LNCaP clone FGC (cell line): Measurements from ENCODE around the gene BPI.

Source experiments
- DNase-seq: peaks from one replicate; pipeline ENCODE4 v3.0.0-alpha.2; 2011; ENCODE audit warnings: low read depth
- H3K4me3 ChIP-seq: 2 replicates; pipeline ENCODE4 v1.5.1; 2011; ENCODE audit warnings: mild to moderate bottlenecking, low read depth, low read length, control low read depth
- TF ChIP-seq, protein P1 (sequence below): IDR thresholded peaks from 2 replicates; pipeline ENCODE4 v1.5.1; 2012; ENCODE audit warnings: mild to moderate bottlenecking; ENCODE audit not compliant: control insufficient read depth, insufficient read depth; ENCODE audit errors: extremely low read depth

BPI gene

DNA sequence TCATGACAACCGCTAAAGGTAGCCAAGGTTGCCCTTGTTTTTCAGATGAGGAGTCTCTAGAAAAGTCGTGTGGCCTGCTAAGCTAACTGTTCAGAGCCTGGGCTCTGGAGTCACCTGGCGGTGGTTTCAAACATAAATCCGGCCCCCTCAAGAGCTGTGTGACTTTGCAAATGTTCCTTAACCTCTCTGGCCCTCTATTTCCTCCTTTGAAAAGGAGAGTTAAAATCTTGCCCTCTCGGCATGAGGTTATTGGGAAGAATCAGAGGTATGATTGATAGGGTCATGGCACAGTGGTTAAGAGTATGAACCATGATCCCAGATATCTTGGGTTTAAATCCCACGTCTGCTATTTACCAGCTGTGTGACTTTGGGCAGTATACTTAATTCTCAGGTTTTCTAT, 36.7 kb downstream of the BPI start:
- TF ChIP-seq, protein P1, sequence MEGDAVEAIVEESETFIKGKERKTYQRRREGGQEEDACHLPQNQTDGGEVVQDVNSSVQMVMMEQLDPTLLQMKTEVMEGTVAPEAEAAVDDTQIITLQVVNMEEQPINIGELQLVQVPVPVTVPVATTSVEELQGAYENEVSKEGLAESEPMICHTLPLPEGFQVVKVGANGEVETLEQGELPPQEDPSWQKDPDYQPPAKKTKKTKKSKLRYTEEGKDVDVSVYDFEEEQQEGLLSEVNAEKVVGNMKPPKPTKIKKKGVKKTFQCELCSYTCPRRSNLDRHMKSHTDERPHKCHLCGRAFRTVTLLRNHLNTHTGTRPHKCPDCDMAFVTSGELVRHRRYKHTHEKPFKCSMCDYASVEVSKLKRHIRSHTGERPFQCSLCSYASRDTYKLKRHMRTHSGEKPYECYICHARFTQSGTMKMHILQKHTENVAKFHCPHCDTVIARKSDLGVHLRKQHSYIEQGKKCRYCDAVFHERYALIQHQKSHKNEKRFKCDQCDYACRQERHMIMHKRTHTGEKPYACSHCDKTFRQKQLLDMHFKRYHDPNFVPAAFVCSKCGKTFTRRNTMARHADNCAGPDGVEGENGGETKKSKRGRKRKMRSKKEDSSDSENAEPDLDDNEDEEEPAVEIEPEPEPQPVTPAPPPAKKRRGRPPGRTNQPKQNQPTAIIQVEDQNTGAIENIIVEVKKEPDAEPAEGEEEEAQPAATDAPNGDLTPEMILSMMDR: no peak
- no peak overlapping the region for H3K4me3 ChIP-seq
- DNase-seq: no peak

DNA sequence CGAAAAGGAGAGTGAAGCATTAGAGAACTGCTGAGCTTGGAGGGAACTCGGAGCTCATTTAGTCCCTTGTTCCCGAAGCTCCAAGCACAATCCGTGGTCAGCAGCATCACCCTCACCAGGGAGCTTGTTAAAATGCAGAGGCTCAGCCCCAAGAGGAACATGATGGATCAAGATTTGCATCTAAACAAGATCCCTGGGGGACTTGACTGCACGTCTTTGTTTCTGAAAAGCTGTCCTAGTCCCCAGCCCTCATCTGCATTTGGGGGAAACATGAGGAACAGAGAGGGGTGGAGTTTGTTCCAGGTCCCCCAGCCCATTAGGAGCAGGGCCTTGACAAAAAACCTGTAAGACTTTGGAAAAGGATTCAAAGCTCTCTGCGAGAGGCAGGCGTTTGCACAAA, 38.3 kb downstream of the BPI start:
- no peak for DNase-seq
- no peak overlapping the region for H3K4me3 ChIP-seq
- TF ChIP-seq, protein P1: no peak

DNA sequence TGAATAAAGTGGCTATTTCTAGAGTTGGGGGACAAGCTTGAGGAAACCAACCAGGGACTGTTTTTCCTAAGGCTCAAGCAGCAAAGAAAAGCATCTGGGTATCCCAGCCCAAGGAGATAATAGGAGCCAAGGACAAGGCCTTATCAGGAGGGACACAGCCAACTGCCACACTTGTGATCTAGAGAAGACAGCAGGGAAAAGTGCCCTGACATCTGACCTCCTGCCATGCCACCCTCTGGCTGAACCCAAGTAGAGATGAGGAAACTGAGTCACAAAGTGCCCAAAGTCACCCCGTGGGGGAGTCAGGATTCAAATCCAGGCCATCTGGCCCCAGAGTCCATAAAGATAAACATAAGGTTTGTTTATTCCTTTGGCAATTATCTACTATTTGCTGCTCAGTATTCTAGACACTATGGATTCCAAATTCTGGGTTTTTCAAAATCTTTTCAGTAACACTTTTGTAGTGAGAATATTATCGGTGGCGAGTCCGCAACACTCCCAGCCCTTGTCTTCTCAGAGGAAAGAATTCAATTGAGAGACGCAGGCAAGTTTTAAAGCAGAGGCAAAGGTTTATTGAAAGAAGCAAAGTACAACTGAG, 38.9 kb downstream of the BPI start:
- DNase-seq: no peak
- no peak overlapping the region for H3K4me3 ChIP-seq
- TF ChIP-seq, protein P1: no peak

DNA sequence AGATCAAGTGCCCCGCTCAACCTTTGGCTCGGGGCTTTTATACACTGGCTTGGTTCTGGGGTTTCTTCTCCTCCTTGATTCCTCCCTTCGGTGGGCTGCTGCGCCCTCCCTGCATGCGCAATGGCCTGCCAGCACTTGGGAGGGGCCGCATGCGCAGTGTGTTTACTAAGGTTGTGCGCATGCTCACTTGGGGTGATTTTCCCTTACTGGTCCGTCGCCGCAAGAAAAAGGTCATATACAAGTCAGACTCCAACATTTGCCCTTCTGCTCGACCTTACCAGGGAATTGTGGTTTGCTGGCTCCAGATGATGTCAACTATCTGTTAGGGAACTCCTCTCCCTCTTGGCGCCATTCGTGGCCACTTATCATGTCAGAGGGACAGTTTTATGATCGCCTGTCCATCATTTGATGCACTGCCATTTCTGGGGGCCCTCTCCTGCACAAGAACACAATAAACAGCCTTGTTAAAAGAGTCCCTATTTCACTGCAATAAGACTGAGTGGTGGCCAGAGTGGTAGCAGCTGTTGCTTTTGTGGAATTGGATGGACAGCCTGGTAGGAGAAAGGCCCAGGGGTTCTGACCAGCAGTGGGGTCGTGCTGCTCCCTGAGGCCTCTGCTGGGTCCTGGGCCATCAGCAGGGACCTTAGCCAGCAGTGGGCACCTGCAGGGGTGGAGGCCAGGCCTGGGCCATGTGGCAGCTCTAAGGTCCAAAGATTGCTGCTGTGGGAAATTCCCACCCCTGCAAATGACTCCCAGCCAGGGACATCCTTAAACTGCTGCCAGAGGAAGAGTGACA, 39.6 kb downstream of the BPI start:
- H3K4me3 ChIP-seq: no peak overlapping the region
- no peak for DNase-seq
- TF ChIP-seq, protein P1: no peak

DNA sequence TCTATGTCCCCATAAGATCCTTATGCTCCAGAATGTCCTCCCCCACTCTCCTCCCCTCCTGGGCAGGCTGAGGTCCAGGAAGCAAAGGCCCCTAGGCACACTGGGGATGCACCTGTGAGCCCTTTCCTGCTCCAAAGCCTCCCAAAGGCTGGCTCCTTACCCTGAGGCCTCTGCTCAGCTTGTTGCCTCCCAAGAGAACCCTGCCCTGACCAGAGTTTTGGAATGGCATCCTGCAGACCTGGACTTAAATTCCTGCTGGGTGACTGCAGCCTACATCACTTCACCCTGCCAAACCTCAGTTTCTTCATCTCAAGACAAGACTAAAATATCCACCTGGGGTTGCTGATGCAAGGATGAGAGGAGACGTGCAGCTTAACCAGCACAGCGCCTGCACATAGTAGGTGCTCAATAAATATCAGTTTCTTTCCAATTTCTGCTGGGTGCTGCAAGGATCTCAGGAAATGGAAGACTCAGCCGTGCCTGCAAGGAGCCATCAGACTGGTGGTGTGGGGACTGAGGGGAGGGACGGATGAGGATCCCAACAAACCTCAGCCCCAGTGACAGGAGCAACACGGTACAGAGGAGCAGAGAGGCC, 40.2 kb downstream of the BPI start:
- no peak for DNase-seq
- no peak overlapping the region for H3K4me3 ChIP-seq
- TF ChIP-seq, protein P1: no peak

DNA sequence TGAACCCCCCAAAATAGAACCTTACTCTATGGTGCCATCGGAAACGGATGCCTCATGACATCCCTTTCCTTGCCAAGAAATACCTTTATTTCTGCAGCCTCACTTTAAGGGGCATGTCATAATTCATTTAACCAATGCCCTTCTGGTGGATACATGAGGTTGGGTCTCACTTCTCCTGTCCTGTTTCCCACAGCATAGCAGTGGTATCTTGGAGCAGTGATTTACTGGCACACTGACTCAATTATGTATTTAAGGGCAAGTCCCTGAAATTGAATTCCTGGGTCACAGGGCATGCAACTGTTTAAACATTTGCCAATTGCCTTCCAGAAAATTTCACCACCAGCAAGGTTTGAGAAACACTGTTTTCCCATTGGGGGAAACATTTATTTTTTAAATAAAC, 41.7 kb downstream of the BPI start:
- no peak for DNase-seq
- TF ChIP-seq, protein P1: no peak
- H3K4me3 ChIP-seq: no peak overlapping the region

DNA sequence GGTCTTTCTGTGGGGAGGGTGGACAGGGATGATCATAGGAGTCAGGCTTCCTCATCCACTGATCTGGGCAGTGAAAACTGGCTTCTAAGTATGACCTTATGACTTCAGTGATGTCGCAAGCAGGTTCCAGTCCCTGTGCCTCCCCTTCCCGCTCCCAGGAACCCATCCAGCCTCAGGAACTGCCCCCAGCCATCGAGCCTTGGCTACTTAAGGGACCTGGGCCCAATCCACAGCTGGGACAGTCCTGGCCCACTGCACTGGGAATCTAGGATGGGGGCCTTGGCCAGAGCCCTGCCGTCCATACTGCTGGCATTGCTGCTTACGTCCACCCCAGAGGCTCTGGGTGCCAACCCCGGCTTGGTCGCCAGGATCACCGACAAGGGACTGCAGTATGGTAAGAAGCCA, 42.3 kb downstream of the BPI start, which contains the start of gene LBP:
Gene LBP (plus strand): TSS at position 236 of the 405 bp plus-strand sequence. CDS start 35 bp downstream, at position 271.
- TF ChIP-seq, protein P1: no peak
- no peak for DNase-seq
- no peak within 1 kb of the TSS for H3K4me3 ChIP-seq
